HT-29 (cell line): ENCODE data around the gene MAGI1. TPM values are rescaled to one million over a fixed set of nuclear protein-coding genes. Genes with fewer than 3 reads are reported as not detected.
"Not testable (repeated sequence)": the region's sequence is repeated elsewhere in the genome, so short reads cannot be mapped to it uniquely, and the experiment has no call there.

Source experiments
- DNase-seq: peaks from one replicate; pipeline ENCODE4 v3.0.0-alpha.2; 2015; ENCODE audit warnings: low spot score
- total RNA-seq: library from RNA; depleted of rRNA; stranded (reverse); fragments of >200 nt; shearing (Covaris generic); gene quantifications from 2 replicates; pipeline ENCODE4 v1.2.3, GENCODE V29; 2014; rRNA removed

Gene MAGI1
- 15.6 and 26.2 TPM in 2 replicates for total RNA-seq

GRCh38 chr3:66038726-66039589, at the start of gene MAGI1:
Gene MAGI1 (minus strand): TSS chr3:66038918. CDS start chr3:66038308, 610 bp downstream.
- DNase-seq: peak; percentile 88

DNA sequence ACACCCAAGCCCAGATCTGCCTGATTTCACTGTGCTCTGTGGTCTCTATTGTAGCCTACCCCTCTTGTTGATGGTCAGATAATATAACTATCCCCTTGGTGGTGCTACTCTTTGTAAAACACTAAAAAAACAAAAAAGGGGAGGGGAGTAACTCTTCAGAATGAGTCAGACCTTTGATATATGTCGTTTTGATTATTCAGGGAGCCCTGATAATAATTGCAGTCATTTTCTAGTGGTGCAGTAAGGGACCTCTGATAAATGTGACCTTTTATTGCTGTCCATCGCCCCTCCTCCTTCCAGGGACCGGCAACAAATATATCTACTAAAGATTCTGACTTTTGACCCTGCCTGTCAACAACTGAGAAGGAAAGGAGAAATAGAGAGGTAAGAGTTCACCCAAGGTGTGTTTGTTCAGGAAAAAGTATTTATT, 45.1 kb upstream of the MAGI1 start:
- DNase-seq: no peak

DNA sequence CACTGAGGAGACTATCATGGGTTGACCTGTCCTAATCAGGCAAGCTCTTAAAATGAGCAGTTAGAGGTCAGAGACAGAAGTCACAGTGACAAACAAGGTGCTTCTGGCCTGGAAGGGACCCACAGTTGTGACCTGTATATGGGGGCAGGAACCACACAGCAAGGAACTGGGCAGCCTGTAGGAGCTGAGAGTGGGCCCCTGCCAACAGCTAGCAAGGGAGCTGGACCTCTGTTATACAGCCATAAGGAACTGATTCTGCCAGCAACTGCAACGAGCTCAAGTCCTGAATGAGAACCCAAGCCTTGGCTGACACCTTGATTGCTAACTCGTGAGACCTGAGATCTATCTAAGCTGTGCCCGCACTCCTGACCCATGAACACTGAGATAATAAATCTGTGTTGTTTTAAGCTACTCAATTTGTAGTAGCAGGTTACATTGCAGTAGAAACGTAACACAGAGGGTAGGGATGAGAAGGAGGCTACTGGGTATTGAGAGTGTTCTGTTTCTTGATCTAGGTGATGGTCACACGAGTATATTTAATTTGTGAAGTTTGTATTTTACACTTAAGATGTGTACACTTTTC, 44.5 kb upstream of the MAGI1 start:
- DNase-seq: no peak

DNA sequence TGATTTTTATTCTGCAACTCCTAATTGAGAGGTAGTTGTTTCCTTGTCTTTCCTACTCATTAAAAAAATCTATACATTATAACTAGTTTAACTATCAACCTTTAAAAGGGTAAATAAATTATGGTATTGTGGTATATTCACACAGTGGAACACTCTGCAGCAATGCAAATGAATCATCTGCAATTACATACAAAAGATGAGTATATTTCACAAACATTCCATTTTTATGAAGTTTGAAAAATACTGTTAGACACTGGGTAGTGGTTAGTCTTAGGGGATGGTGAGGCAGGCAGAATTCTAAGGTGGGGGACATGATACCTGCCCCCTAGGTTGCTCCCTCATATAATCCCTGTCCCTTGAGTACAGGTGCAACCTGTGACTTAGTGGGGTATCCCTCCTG, 44.0 kb upstream of the MAGI1 start:
- no peak for DNase-seq

GRCh38 chr3:66080167-66080566, 41.4 kb upstream of the MAGI1 start:
- DNase-seq: no peak

DNA sequence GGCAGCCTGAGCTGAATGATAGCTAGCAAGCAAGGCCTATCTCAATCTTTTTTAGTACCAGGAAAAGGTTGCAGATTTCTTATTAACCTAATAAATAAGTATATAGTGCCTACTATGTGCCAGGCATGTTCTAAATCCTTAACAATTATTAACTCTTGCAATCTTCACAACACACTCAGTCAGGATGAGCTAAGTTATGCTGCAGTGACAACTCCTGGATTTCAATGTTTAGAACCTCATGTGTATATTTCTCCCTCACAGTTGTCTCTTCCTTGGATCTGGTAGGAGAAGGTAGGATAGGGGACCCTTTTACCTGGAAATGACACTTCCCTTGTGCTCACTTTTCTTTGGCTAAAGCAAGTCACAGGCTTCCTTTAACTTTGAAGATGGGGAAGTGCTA, 39.3 kb upstream of the MAGI1 start:
- DNase-seq: no peak

DNA sequence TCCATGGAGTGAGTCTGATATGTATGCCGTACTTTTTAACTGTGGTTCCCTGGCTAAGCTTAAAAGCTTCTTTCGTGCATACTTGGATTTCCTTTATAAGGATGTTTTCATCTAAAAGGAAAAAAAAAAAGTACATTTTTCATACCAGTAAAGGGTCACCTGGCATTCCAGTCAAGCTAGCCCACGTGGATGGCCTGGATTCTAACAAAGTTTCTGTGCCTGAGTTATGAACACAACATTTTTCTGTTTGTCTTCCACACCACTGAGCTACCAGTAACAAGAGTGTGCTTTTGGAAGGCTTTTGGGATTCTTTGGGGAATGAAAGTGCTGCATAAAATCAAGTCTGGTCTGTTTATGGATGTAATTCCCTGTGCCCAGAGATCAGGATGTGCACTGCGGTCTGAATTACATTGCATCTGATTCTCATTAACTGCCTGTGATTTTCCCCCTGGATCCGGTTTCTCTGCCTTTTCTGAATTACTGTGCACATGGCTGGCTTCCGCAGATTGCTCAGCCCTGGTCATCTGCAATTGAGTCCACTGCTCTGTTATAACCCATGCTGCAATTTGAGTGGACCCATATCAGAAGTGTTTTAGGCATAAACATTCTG, 38.2 kb upstream of the MAGI1 start:
- DNase-seq: no peak

- DNase-seq: no peak
Observed at GRCh38 chr3:66075281-66075680, 36.6 kb upstream of the MAGI1 start.

DNA sequence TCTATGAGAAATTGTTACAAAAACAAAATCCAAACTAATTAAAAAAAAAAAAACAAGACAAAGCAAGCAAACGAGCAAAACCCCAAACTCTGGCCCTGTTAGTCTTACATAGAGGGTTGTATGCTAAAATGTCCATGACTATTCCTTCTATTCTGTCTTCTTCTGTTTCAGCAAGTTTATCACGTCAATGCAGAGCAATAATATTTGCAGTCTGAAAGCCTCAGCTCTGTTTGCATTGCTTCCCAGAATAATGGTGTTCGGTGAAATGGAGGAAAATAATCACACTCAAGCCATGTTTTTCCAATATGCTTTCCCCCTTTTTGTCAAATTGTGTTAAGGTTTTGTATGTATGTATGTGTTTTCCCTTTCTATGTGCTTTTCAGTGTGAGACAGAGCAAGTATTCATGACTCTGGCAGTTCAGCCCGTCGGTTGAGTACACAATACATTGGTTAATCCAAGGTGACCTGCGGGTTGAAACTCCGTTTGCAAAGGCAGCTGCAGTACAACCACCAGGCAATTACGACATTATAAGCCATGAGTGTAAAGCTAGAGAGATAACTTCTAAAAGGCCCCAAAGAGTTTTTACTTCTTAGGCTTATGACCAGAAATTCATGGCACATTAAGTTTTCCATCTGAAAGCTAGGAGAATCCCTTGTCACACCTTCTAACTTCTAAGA, 34.9 kb upstream of the MAGI1 start:
- DNase-seq: no peak

GRCh38 chr3:66068255-66068654, 29.5 kb upstream of the MAGI1 start:
- no peak for DNase-seq

GRCh38 chr3:66066963-66067617, 28.4 kb upstream of the MAGI1 start:
- DNase-seq: no peak

- no peak for DNase-seq
Observed at GRCh38 chr3:66055289-66055688, 16.6 kb upstream of the MAGI1 start.

DNA sequence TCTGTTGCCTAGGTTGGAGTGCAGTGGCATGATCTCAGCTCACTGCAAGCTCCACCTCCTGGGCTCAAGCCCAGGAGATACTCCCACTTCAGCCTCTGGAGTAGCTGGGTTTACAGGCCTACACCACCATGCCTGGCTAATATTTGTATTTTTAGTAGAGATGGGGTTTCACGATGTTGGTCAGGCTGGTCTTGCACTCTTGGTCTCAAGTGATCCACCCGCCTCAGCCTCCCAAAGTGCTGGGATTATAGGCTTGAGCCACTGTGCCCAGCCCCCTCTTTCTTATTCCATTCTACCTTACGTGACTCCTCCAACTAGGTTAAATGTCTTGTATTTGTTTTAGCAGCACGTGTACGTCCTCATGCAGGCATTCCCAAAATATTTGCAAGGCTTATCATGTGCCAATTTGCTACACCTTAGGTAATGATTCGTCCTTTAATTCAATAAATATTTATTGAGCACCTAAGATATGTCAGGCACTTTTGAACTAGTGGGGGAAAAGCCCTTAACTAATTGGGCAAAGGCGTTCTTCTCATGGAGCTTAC, 14.9 kb upstream of the MAGI1 start:
- no peak for DNase-seq

- no peak for DNase-seq
Observed at GRCh38 chr3:66052721-66053549, 14.2 kb upstream of the MAGI1 start.

- DNase-seq: no peak
Observed at GRCh38 chr3:66050821-66051220, 12.1 kb upstream of the MAGI1 start.

DNA sequence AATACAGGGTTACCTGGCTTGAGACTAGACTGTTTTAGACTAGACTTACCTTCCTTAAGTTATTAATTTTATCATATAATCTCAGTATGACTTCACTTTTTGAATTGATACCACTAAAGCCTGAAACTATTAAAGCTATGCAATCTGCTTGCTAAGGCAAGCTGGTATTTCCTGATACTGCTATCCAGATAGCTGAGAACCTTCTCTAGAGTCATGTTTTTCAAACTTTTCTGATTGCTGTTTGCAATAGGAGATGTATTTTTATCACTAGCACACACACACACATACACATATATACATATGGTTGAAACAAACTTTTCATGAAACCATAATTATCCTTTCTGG, 9.3 kb upstream of the MAGI1 start:
- no peak for DNase-seq

DNA sequence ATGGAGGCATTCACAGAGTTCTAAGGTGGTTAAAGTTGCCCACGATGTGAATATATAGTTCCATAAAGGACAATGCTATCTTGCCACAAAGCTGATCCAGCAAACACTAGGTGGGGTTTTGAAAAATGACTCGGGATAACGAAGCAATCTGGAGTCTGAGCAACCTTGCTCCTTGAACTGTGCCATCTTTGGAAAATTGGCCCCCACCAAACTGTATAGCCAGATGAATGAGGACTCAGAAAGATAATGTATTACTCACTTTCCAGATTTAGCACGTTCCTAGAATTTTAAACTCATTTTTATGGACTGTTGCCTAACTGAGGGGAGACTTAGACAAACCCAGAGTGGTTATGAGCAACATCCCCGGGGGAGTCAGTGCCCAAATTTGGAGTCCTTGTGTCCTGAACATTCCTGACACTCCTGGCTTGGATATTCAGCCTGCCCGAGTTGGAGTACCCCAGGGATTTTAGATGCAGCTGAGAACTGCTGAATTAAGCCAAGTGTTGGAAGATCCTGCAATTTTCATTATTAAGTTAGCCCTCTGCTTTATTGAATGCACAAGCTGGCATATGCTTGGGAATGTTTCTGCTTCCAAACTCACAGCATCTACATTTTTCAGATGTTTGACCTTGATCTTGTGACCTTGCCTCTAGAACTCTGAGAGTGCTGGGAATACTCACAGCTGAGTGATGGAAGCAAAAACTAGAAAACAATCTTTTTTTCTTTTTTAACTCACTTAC, 8.8 kb upstream of the MAGI1 start:
- DNase-seq: no peak

- not testable (repeated sequence) for DNase-seq
Observed at GRCh38 chr3:66046321-66046720, 7.6 kb upstream of the MAGI1 start.

DNA sequence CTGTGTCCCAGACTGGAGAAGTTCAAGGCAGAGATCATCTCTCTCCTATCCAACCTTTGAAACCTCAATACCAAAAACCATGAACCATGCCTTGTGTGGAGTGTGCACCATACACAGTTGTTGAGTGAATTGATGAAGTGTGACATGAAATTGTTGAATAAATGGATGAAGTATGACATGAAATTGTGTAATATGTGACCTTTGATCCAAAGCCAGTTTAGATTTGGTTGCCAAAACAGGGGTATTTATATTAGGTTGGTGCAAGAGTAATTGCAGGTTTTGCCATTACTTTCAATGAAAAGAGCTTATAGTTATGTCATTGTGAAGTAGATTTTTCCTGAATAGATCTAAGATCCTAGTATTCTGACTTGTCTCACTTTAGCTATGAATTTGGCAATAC, 3.1 kb upstream of the MAGI1 start:
- no peak for DNase-seq

- DNase-seq: no peak
Observed at GRCh38 chr3:66041116-66041515, 2.4 kb upstream of the MAGI1 start.
